ENCODE results near the gene LRRC73.

LRRC73 gene

DNA sequence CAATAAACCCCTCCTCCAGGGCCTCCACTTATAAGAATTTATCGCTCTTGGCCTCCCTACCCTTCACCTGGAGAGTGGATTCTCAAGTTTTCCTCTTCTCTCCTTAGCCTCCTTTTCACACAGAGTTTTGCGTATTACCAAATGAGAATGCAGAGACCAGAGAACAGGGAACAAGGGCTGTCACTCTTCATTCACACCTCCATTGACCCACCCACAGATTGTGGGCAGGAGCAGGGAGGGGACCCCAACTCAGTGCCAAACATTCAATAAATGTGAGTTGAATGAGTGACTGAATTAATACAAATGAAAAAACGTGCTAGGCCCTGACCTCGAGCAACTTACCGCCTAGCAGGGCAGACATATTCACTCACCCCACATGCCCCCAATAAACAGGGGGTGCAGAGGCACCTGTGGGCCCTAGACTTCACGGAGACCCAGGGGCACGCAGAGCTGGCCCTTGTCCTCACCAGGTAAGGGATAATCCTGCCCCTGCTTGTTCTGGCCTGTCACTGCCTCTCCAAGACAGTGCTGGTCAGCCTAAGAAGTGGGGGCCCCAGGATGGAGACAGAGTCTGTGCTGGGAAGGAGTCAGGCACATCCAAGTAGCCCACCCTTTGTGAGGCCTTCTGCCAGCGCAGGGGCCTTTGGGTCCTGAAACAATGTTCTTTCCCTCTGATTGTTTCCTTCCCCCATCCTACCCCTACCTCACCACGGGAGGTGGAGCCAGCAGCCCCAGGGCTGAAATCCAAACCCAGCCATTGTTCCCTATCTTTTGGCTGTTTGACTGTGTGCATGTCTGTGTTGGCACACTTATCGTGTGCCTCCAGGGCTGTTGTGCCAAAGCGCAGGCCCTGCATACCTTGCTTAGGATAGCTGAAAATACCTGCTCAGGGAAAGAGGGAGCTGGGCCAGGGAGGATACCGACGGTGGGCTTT lies 41.1 kb downstream of the LRRC73 start:
- no peak overlapping the region; the same call in 1 of the 2 replicates for H3K27ac ChIP-seq (ENCODE audit: extremely low read depth, low read depth, low read length)
- H3K9me3 ChIP-seq (ENCODE audit: control insufficient read depth, insufficient read depth, low read depth, low read length): no peaks in the 10 kb centered on the region
- H3K4me3 ChIP-seq (ENCODE audit: low read depth, low read length): no peak overlapping the region
- no peaks in the 10 kb centered on the region for H3K36me3 ChIP-seq (ENCODE audit: control insufficient read depth in 2 of 2, insufficient read depth in 1 of 2, low read length in 2 of 2)
- TF ChIP-seq ZNF600 (tag by site-specific recombination; IDR thresholded peaks at IDR 0.05): peak; percentile 24; the same call in 1 of the 2 replicates
- TF ChIP-seq ZNF785 (tag by site-specific recombination; IDR thresholded peaks at IDR 0.05): no peak
- TF ChIP-seq ZFHX2 (tag by site-specific recombination; conservative IDR thresholded peaks at IDR 0.05): 0 out of 2 replicates have a peak, but pooled peaks have one; percentile 20
- TF ChIP-seq ZNF248 (tag by site-specific recombination; IDR thresholded peaks at IDR 0.05): no peak
- TF ChIP-seq ZNF335 (tag by site-specific recombination; conservative IDR thresholded peaks at IDR 0.05): peak; percentile 80
- no peak for TF ChIP-seq GLIS2 (tag by site-specific recombination; IDR thresholded peaks at IDR 0.05)
- no peak for TF ChIP-seq ZNF16 (tag by site-specific recombination; IDR thresholded peaks at IDR 0.05; ENCODE audit: low read depth)
- no peak for TF ChIP-seq ZFP3 (tag by site-specific recombination; IDR thresholded peaks at IDR 0.05; ENCODE audit: low read depth)
- H3K4me1 ChIP-seq (ENCODE audit: control insufficient read depth, insufficient read depth, low read length): peaks cover 5% of the 10 kb centered on the region; the same call in 1 of the 2 replicates
- ChIA-PET POLR2A (no interaction called here), CTCF (interaction anchor here (0.7 kb wide), 2 partner anchors 182 to 301 kb away, joined by 3 read pairs; no protein-coding TSS in a partner anchor)

DNA sequence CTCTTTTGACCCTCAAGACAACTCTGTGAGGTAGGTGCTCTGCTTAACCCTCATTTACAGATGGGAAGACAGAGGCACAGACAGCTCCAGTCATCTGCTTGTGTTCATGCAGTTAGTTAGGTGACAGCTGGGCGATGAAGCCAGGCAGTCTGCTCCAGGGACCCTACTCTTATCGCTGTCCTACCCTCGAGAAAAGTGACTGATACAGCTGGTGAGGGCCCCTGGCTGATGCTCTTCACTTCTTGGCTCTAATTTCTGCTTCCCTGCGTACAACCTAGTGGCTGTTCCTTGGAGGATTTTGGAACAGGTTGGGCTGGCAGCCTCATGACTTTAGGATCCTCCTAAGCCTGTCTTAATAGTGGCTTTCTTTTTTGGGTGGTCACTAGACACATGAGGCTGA lies 41.9 kb downstream of the LRRC73 start:
- POLR2A ChIA-PET: no interaction called here
- Histone ChIP-seq H3K4me1 (ENCODE audit: control insufficient read depth, insufficient read depth, low read length) (peaks cover 5% of the 10 kb centered on the region; the same call in 1 of the 2 replicates), H3K9me3 (ENCODE audit: control insufficient read depth, insufficient read depth, low read depth, low read length) (no peaks in the 10 kb centered on the region), H3K4me3 (ENCODE audit: low read depth, low read length) (no peak overlapping the region), H3K27ac (ENCODE audit: extremely low read depth, low read depth, low read length) (no peak overlapping the region), H3K36me3 (ENCODE audit: control insufficient read depth in 2 of 2, insufficient read depth in 1 of 2, low read length in 2 of 2) (no peaks in the 10 kb centered on the region)
- CTCF ChIA-PET: interaction anchor here (0.7 to 1.2 kb wide), 2 partner anchors 14 to 38 kb away, joined by 3 to 4 read pairs; no protein-coding TSS in a partner anchor
- TF ChIP-seq GFI1B (tag by site-specific recombination; IDR thresholded peaks at IDR 0.05): no peak
- no peak for TF ChIP-seq ZNF146 (tag by site-specific recombination; IDR thresholded peaks at IDR 0.05)
- no peak for TF ChIP-seq YY1 (tag by site-specific recombination; IDR thresholded peaks at IDR 0.05)
- TF ChIP-seq ZSCAN23 (tag by site-specific recombination; IDR thresholded peaks at IDR 0.05): no peak
- TF ChIP-seq ZNF510 (tag by site-specific recombination; IDR thresholded peaks at IDR 0.05; ENCODE audit: insufficient replicate concordance): no peak
- TF ChIP-seq, protein P1, sequence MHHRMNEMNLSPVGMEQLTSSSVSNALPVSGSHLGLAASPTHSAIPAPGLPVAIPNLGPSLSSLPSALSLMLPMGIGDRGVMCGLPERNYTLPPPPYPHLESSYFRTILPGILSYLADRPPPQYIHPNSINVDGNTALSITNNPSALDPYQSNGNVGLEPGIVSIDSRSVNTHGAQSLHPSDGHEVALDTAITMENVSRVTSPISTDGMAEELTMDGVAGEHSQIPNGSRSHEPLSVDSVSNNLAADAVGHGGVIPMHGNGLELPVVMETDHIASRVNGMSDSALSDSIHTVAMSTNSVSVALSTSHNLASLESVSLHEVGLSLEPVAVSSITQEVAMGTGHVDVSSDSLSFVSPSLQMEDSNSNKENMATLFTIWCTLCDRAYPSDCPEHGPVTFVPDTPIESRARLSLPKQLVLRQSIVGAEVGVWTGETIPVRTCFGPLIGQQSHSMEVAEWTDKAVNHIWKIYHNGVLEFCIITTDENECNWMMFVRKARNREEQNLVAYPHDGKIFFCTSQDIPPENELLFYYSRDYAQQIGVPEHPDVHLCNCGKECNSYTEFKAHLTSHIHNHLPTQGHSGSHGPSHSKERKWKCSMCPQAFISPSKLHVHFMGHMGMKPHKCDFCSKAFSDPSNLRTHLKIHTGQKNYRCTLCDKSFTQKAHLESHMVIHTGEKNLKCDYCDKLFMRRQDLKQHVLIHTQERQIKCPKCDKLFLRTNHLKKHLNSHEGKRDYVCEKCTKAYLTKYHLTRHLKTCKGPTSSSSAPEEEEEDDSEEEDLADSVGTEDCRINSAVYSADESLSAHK (tag by site-specific recombination; IDR thresholded peaks at IDR 0.05): no peak
- no peak for TF ChIP-seq GLIS1 (tag by site-specific recombination; IDR thresholded peaks at IDR 0.05)
- TF ChIP-seq ZNF239 (tag by site-specific recombination; IDR thresholded peaks at IDR 0.05): no peak
- no peak for TF ChIP-seq ZXDB (tag by site-specific recombination; IDR thresholded peaks at IDR 0.05)

DNA sequence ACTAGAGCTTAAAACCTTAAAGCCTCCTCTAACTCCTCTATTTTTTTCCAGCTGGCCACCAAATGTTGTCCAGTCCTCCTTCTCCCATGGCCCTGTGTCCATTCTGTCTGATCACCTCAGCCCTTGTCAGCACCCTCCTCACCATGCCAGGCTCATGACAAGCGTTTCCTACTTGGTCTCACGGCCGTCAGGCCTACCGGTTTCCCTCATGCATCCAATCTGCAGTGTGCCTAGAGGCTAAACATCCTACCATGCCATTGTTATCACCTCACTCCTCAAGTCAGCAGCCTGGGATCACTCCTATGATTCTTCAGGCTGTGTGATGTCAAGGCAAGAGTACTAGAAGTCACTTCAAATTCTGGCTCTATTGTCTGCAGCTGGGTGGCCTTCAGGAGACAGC lies 42.4 kb downstream of the LRRC73 start:
- Histone ChIP-seq H3K9me3 (ENCODE audit: control insufficient read depth, insufficient read depth, low read depth, low read length) (no peaks in the 10 kb centered on the region), H3K4me1 (ENCODE audit: control insufficient read depth, insufficient read depth, low read length) (peaks cover 5% of the 10 kb centered on the region; the same call in 1 of the 2 replicates), H3K4me3 (ENCODE audit: low read depth, low read length) (no peak overlapping the region), H3K27ac (ENCODE audit: extremely low read depth, low read depth, low read length) (no peak overlapping the region), H3K36me3 (ENCODE audit: control insufficient read depth in 2 of 2, insufficient read depth in 1 of 2, low read length in 2 of 2) (no peaks in the 10 kb centered on the region)
- ChIA-PET POLR2A (interaction anchor here (1.0 kb wide), 1 partner anchor 33 kb away, joined by 3 read pairs; no protein-coding TSS in a partner anchor), CTCF (interaction anchor here (0.7 to 1.2 kb wide), 2 partner anchors 14 to 39 kb away, joined by 3 to 4 read pairs; no protein-coding TSS in a partner anchor)
- TF ChIP-seq HOXA7 (CRISPR knock-in tag; IDR thresholded peaks at IDR 0.05; ENCODE audit: borderline replicate concordance) (no peak), MEIS1 (CRISPR knock-in tag; IDR thresholded peaks at IDR 0.05; ENCODE audit: borderline replicate concordance) (no peak), ZNF19 (tag by site-specific recombination; IDR thresholded peaks at IDR 0.05; ENCODE audit: low read depth) (no peak), BCL11B (tag by site-specific recombination; IDR thresholded peaks at IDR 0.05; ENCODE audit: low read depth) (no peak), RBAK (tag by site-specific recombination; IDR thresholded peaks at IDR 0.05) (no peak), ZNF707 (tag by site-specific recombination; IDR thresholded peaks at IDR 0.05) (no peak)
- TF ChIP-seq, protein P2, sequence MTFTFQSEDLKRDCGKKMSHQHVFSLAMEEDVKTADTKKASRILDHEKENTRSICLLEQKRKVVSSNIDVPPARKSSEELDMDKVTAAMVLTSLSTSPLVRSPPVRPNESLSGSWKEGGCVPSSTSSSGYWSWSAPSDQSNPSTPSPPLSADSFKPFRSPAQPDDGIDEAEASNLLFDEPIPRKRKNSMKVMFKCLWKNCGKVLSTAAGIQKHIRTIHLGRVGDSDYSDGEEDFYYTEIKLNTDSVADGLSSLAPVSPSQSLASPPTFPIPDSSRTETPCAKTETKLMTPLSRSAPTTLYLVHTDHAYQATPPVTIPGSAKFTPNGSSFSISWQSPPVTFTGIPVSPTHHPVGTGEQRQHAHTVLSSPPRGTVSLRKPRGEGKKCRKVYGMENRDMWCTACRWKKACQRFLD (tag by site-specific recombination; IDR thresholded peaks at IDR 0.05): no peak
- TF ChIP-seq, protein P3, sequence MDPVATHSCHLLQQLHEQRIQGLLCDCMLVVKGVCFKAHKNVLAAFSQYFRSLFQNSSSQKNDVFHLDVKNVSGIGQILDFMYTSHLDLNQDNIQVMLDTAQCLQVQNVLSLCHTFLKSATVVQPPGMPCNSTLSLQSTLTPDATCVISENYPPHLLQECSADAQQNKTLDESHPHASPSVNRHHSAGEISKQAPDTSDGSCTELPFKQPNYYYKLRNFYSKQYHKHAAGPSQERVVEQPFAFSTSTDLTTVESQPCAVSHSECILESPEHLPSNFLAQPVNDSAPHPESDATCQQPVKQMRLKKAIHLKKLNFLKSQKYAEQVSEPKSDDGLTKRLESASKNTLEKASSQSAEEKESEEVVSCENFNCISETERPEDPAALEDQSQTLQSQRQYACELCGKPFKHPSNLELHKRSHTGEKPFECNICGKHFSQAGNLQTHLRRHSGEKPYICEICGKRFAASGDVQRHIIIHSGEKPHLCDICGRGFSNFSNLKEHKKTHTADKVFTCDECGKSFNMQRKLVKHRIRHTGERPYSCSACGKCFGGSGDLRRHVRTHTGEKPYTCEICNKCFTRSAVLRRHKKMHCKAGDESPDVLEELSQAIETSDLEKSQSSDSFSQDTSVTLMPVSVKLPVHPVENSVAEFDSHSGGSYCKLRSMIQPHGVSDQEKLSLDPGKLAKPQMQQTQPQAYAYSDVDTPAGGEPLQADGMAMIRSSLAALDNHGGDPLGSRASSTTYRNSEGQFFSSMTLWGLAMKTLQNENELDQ (tag by site-specific recombination; IDR thresholded peaks at IDR 0.05; ENCODE audit: low read depth): no peak

Data from HEK293 (cell line).